CD4-positive, alpha-beta T cell treated with Interleukin-4 for 1 hour (primary cell): ENCODE data around the gene LHPP.
"Not testable (repeated sequence)": the region's sequence is repeated elsewhere in the genome, so short reads cannot be mapped to it uniquely, and the experiment has no call there.

ENCODE experiments used
- DNase-seq, 2 donors: peaks; one replicate each; pipeline ENCODE4 v3.0.0-alpha.2; 2020 to 2022

Gene LHPP

GRCh38 chr10:124576526-124577420 is 115.2 kb downstream of the LHPP start:
- DNase-seq: no peak

DNA sequence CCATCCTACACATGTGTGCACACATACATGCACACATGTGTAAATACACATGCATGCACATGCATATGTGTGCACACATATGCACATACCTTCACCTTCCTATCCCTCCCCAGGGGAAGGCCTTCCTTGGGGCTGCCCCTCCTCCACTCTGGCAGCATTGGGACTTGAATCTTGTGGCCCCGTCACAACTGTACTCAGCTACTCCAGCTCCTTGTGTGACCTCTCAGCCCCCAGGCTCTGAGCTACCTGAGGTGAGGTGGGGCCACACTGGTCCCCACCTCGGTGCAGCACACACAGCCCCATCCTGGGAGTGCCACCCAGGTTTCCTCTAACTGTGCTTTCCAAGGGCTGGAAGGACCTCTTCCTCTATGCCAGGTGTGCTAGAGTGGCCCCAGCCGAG is 116.0 kb downstream of the LHPP start:
- DNase-seq: no peak

DNA sequence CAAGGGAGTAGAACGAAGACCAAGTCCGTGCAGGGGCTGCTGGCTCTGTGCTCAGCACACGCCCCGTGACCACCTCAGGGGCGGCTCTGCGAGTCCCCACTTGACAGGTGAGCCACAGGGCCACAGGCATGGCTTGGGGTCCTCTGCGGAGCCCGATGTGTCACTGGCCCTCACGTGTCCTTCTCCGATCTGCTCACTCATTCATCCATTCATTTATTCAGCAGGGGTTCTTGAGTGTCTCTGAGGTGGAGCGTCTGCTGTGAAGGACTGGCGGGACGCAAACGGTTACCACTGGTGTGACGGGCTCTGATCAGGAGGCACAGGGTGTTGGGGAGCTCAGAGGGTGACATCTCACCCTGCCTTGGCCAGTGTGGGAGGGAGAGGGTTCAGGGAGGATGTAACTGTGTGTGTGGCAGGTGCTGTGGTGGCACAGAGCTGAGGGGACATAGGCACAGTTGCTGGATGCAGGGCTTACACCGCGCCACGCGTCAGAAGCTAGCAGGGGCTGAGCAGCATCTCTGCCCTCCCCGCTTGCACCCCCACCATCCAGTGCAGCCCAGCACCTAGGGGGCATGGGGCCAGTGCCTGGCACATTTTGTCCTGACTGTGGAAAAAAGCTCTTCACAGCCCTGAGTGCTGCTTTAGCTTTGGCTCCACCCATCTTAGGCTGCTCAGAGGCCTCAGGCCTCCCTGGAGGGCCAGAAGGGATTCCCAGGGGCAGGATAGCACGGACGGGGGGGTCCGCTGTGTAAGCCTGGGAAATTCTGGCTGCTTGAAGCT is 116.8 kb downstream of the LHPP start:
- DNase-seq: no peak

GRCh38 chr10:124579011-124579399 is 117.4 kb downstream of the LHPP start:
- DNase-seq: no peak

DNA sequence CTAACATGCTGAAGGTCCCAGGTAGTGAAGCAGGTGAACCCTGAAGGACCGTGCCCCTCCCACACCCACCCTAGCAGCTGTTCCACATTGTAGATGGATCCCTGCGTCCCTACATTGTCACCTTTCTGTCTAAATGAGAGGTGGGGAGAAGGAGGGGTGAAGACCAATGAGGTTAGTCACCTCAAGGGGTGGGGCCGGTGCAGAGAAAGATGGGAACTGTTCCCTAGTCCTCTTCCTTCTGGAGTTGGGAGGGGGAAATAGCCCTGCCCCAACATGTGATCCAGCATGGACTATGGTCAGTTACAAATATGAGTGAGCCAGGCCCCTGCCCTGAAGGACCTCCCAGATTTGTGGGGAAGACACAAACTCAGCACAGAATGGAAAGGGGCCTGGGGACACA is 124.5 kb downstream of the LHPP start:
- no peak for DNase-seq

GRCh38 chr10:124587811-124588211 is 126.2 kb downstream of the LHPP start:
- DNase-seq: no peak

DNA sequence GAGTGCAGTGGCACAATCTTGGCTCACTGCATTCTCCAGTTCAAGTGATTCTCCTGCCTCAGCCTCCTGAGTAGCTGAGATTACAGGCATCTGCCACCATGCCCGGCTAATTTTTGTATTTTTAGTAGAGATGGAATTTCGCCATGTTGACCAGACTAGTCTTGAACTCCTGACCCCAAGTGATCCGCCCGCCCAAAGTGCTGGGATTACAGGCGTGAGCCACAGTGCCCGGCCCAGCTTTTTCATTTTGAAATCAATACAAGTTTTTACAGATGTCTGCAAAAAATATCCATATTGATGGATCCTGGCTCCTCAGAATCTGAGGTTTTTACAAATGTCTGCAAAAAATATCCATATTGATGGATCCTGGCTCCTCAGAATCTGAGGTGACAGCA is 126.7 kb downstream of the LHPP start:
- DNase-seq: not testable (repeated sequence)

DNA sequence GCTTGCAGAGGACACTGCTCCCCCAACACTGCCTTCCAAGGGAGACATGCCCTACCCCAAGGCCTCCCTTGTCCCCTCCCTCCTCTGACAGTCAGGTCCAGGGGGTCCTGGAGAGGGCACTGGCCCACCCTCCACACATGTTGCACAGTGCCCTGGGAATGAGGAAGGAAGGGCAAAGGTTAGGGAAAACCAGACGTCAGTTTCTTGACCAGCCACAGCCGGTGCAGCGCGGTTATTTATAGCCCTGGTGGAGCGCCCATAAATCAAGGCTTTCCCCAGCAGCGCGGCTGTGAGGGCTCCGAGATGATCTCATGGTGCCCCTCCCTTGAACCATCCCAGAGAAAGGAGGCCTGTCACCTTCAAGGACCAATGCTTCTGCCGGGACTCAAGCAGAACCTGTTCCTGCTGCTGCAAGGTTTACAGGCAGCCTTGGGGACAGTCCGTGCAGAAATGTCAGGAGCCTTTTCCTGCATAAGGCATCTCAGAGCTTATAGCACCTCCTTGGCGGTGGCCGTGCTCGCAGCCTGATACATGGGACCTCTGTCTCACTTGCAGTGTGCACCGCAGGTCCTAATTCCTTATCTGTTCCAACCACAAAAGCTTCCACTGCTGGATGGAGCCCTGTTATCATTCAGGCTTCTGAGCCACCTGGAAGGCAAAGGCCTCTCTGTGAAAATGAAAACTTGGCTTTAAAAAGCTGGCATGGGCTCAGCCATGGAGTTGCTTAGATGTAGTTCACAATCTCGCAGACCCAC is 127.3 kb downstream of the LHPP start:
- DNase-seq: no peak

GRCh38 chr10:124589491-124590041 is 127.9 kb downstream of the LHPP start:
- DNase-seq: no peak

DNA sequence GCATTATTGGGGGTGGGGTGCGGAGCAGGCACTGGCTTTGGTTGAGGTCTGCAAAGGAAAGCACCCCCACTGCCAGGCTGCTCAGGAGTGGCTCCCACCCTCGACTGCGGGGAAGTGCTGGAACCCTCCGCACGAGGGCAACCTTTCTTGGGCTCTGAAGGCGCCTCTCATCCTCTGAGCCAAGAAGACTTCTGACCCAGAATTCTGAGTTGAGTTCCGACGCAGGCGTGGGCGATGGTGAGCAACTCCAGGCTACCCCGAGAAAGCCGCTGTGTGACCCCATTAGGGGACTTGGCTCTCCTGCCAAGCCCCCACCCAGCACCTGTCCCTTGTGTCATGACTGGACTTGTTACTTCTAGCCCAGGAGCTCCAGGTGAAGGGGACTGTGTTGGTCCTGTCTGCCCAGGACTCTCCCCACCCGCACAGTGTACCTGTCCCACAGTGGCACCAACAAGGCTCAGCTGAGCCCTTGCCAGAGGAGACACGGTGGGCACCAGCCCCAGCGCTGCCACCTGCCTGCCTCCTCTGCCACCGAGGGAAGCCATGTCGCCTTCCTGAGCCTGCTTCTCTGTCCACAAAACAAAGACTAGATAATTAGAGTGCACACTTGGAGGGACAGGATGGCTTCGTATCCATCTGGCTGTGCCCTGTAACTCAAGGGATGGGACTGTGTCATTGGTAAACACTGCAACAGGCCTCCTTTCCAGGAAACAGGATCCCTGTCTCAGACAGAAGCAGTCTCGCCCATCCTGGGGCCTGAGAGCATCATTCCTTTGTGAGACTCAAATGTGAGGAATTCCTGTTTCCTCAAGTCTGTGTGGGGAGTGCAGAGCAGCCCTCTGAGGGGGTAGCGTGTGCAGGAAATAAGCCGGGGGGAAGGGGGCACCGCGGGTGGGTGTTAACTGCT is 128.8 kb downstream of the LHPP start:
- no peak for DNase-seq

- no peak for DNase-seq
These were observed 129.5 kb downstream of the LHPP start for GRCh38 chr10:124591123-124591495.

- DNase-seq: no peak
These were observed 130.5 kb downstream of the LHPP start for GRCh38 chr10:124592101-124592500.

GRCh38 chr10:124592736-124593430 is 131.3 kb downstream of the LHPP start:
- DNase-seq: no peak

DNA sequence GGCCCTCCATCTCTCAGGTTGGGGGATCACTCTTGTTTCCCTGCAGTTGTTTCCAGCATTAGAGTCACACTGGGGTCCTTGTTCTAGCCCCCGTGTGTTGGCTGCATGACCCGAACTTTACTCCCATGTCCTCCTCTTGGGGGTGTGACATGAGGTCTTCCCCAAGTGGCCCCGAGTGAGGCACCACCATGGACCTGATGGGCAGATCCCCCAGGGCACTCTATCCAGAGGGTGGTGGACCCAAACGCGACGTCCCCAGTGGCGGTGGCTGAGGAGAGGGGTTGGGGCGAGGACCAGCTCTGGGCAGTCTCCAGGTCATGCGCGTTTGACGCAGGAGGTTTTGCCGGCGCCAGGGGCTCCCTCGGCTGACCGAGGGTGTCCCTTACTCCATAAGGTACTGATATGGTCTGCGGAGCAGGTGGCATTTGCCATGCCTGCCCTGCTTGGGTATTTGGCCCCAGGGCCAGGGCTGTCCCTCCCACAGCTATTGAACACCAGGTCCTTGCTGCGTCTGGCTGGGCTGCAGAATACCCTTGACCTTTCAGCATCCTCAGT is 131.9 kb downstream of the LHPP start:
- no peak for DNase-seq

- no peak for DNase-seq
These were observed 132.6 kb downstream of the LHPP start for GRCh38 chr10:124594240-124594639.

DNA sequence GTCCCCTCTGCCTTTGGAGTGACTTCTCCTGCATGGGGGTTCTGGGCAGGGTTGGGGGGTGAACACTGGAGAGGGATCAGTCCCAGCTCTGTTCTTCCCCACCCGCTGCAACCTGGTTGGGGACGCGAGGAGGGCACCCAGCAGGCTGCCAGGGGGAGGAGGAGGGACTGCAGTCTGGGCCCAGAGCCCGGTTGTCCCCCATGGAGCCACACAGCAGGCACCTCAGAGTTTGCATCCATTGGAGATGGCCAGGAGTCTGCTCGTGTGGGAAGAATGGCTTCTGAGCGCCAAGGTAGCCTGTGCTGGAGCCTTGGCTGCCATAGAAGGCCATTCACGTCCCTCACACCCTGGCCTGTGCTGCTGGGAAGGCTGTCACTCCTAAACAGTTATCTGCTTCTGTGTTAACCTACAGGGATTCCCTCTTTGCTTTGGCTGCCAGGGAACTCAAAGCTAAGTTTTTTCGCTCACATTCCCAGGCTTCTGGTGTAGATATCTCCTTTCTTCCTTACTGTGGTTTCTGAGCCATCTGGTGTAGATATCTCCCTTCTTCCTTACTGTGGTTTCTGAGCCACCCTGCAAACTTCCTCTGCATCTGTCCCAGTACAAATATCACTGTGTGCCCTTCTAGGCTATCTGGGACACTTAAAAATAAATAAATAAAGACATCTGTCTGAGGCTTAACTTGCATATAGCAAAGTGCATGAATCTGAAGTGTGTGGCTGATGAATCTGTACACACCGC is 133.7 kb downstream of the LHPP start:
- no peak for DNase-seq

GRCh38 chr10:124596116-124596785 is 134.6 kb downstream of the LHPP start:
- no peak for DNase-seq

GRCh38 chr10:124596962-124597845 is 135.6 kb downstream of the LHPP start:
- no peak for DNase-seq

GRCh38 chr10:124597846-124598165 is 136.2 kb downstream of the LHPP start:
- DNase-seq: no peak
